WTC11 (cell line): Measurements from ENCODE around the gene PTPRN2.

Experiments
- ATF6 ChIP-seq: sonication (generic); formaldehyde crosslinking; IDR thresholded peaks from 2 replicates; pipeline ENCODE4 v1.8.1; 2023; ENCODE audit warnings: mild to moderate bottlenecking, missing genetic modification reagents
- CTCF ChIP-seq: fragments of 200-600 bp; IDR thresholded peaks from 2 replicates; pipeline ENCODE4 v1.8.0; 2022; ENCODE audit warnings: antibody characterized with exemption
- TEAD4 ChIP-seq: sonication (generic); formaldehyde crosslinking; IDR thresholded peaks from 2 replicates; pipeline ENCODE4 v1.8.0; 2022; ENCODE audit warnings: mild to moderate bottlenecking, missing genetic modification reagents
- ZNF138 ChIP-seq: sonication (generic); formaldehyde crosslinking; conservative IDR thresholded peaks from 2 replicates; pipeline ENCODE4 v1.8.1; 2022; ENCODE audit warnings: mild to moderate bottlenecking, moderate library complexity, missing genetic modification reagents

- TF ChIP-seq TEAD4: no peak
- no peak for TF ChIP-seq CTCF
- TF ChIP-seq ATF6: no peak
- no peak for TF ChIP-seq ZNF138 (CRISPR knock-in tag)
Measured at GRCh38 chr7:157585113-157585861, 1002.3 kb downstream of the PTPRN2 start.
